HepG2 (cell line): ENCODE results near the gene PPP2R5D. TPM values are rescaled to one million over a fixed set of nuclear protein-coding genes. Genes with fewer than 3 reads are reported as not detected.

ENCODE experiments used
- AHR ChIP-seq: IDR thresholded peaks from 2 replicates; pipeline ENCODE4 v1.6.1; 2018; ENCODE audit warnings: missing genetic modification reagents, missing compliant biosample characterization
- ARNT ChIP-seq: fragments of 450-650 bp; IDR thresholded peaks from 2 replicates; pipeline ENCODE4 v1.6.1; 2017
- BRF2 ChIP-seq: sonication (generic); formaldehyde crosslinking; IDR thresholded peaks from 2 replicates; pipeline ENCODE4 v1.8.1; 2022; ENCODE audit warnings: mild to moderate bottlenecking, missing genetic modification reagents
- FOSL2 ChIP-seq: sonication (generic); formaldehyde crosslinking; IDR thresholded peaks from 2 replicates; pipeline ENCODE4 v1.4.0; 2020; ENCODE audit warnings: missing genetic modification reagents
- HNRNPUL1 ChIP-seq: fragments of 200-400 bp; formaldehyde crosslinking; IDR thresholded peaks from 2 replicates; pipeline ENCODE4 v1.6.1; 2017; ENCODE audit warnings: low read depth, mild to moderate bottlenecking, low read length, moderate library complexity
- HOXA5 ChIP-seq: sonication (generic); formaldehyde crosslinking; IDR thresholded peaks from 2 replicates; pipeline ENCODE4 v1.4.0; 2020; ENCODE audit warnings: missing genetic modification reagents
- KLF13 ChIP-seq: sonication (generic); formaldehyde crosslinking; IDR thresholded peaks from 2 replicates; pipeline ENCODE4 v1.4.0; 2020; ENCODE audit warnings: mild to moderate bottlenecking, missing genetic modification reagents
- NCOA2 ChIP-seq: sonication (generic); formaldehyde crosslinking; IDR thresholded peaks from 2 replicates; pipeline ENCODE4 v1.8.0; 2022; ENCODE audit warnings: inconsistent platforms
- POLR2AphosphoS5 ChIP-seq: IDR thresholded peaks from 2 replicates; pipeline ENCODE4 v1.6.1; 2012; ENCODE audit warnings: low read depth, low read length
- PRMT3 ChIP-seq: sonication (generic); formaldehyde crosslinking; IDR thresholded peaks from 2 replicates; pipeline ENCODE4 v1.8.1; 2022; ENCODE audit warnings: low read depth, mild to moderate bottlenecking, moderate library complexity, missing genetic modification reagents, borderline replicate concordance
- TFAP4 ChIP-seq: sonication (generic); IDR thresholded peaks from 2 replicates; pipeline ENCODE4 v1.6.1; 2016; ENCODE audit warnings: low read depth, borderline replicate concordance
- TSC22D2 ChIP-seq: sonication (generic); formaldehyde crosslinking; IDR thresholded peaks from 2 replicates; pipeline ENCODE4 v1.5.1; 2020; ENCODE audit warnings: missing genetic modification reagents, mild to moderate bottlenecking, borderline replicate concordance
- ZBTB40 ChIP-seq, 2 experiments: fragments of 450-650 bp in 1 of 2; sonication (generic) in 1 of 2; formaldehyde crosslinking in 1 of 2; IDR thresholded peaks; 2 replicates each; pipeline versions ENCODE4 v1.6.1 to v1.8.0; 2016 to 2022; ENCODE audit warnings: antibody characterized with exemption in 1 of 2, mild to moderate bottlenecking in 1 of 2, missing genetic modification reagents in 1 of 2
- ZNF354B ChIP-seq: sonication (generic); formaldehyde crosslinking; IDR thresholded peaks from 2 replicates; pipeline ENCODE4 v1.8.0; 2022; ENCODE audit warnings: mild to moderate bottlenecking, missing genetic modification reagents
- ZNF451 ChIP-seq: sonication (generic); formaldehyde crosslinking; IDR thresholded peaks from 2 replicates; pipeline ENCODE4 v1.5.0; 2020; ENCODE audit warnings: mild to moderate bottlenecking, missing genetic modification reagents
- ZNF468 ChIP-seq: sonication (generic); formaldehyde crosslinking; IDR thresholded peaks from 2 replicates; pipeline ENCODE4 v1.8.0; 2022; ENCODE audit warnings: mild to moderate bottlenecking, moderate library complexity, missing genetic modification reagents
- ZNF577 ChIP-seq: sonication (generic); formaldehyde crosslinking; IDR thresholded peaks from 2 replicates; pipeline ENCODE4 v1.4.0; 2020; ENCODE audit warnings: mild to moderate bottlenecking, low read depth, missing genetic modification reagents, borderline replicate concordance
- ZNF674 ChIP-seq: sonication (generic); formaldehyde crosslinking; IDR thresholded peaks from 2 replicates; pipeline ENCODE4 v1.5.0; 2020; ENCODE audit warnings: low read depth, mild to moderate bottlenecking, missing genetic modification reagents
- ZNF7 ChIP-seq: IDR thresholded peaks from 2 replicates; pipeline ENCODE4 v1.6.1; 2016; ENCODE audit warnings: missing biosample characterization, missing genetic modification reagents
- polyA plus RNA-seq, 8 experiments: library from polyadenylated mRNA; depleted of rRNA in 3 of 8; stranded (reverse) in 7 of 8; unstranded in 1 of 8; fragments of >200 nt; fragmentation: Illumina TruSeq in 4 of 8; extraction: Trizol in 4 of 8; gene quantifications; 2 replicates each; pipeline versions ENCODE4 v1.2.1 to v1.2.3, GENCODE V29; 2011 to 2016; ENCODE audit warnings: low read depth in 4 of 8, missing spikeins in 1 of 8, mixed read lengths in 1 of 8; ENCODE audit not compliant: insufficient read depth in 1 of 8
- total RNA-seq, 5 experiments: library from RNA; depleted of rRNA; stranded (reverse); fragments of >200 nt; fragmentation: Illumina TruSeq; extraction: Trizol; gene quantifications; 2 replicates each; pipeline ENCODE4 v1.2.3, GENCODE V29; 2016; ENCODE audit warnings: low read depth in 1 of 5

The PPP2R5D gene
- total and polyA plus RNA-seq, 2 of the 13 experiments (the other 11 are each of a cell fraction or from before 2014, with no cell fraction given), result 53.7 to 60.4 TPM

GRCh38 chr6:43059168-43060033, 75.0 kb downstream of the PPP2R5D start, which contains the start of the genes KLC4 and MRPL2 (continued):
- TF ChIP-seq TFAP4 (no peak), FOSL2 (CRISPR knock-in tag) (peak; percentile 85), POLR2AphosphoS5 (peak; percentile 90), AHR (CRISPR knock-in tag) (peak; percentile 69), ZBTB40 (IDR thresholded peaks at IDR 0.05) (no peak), ZBTB40 (CRISPR knock-in tag; IDR thresholded peaks at IDR 0.05) (peak; percentile 61), ZNF7 (CRISPR knock-in tag) (peak; percentile 7; the same call in 1 of the 2 replicates), ZNF577 (CRISPR knock-in tag) (no peak), ZNF674 (CRISPR knock-in tag) (no peak), BRF2 (CRISPR knock-in tag) (no peak), ZNF451 (CRISPR knock-in tag) (no peak; the same call in 1 of the 2 replicates), ZNF468 (CRISPR knock-in tag) (no peak), NCOA2 (CRISPR knock-in tag) (no peak), ZNF354B (CRISPR knock-in tag) (no peak), PRMT3 (no peak), TSC22D2 (CRISPR knock-in tag) (0 out of 2 replicates have a peak, but pooled peaks have one; percentile 34), KLF13 (CRISPR knock-in tag) (peak; percentile 65; the same call in 1 of the 2 replicates), HNRNPUL1 (no peak), ARNT (no peak), HOXA5 (0 out of 2 replicates have a peak, but pooled peaks have one; percentile 78)
